H1 (cell line): ENCODE measurements around the gene PRKCA.

Experiments used
- BCL11A ChIP-seq, 2 experiments: IDR thresholded peaks; one replicate each; pipeline ENCODE4 v1.6.1; 2011; ENCODE audit warnings: low read depth in 2 of 2, low read length in 2 of 2, mild to moderate bottlenecking in 2 of 2
- CTCF ChIP-seq, 3 experiments: IDR thresholded peaks; 1 replicate in 2 of 3; 2 replicates in 1 of 3; pipeline versions ENCODE4 v1.5.1 to v1.6.1; 2011; ENCODE audit warnings: low read length in 3 of 3, mild to moderate bottlenecking in 3 of 3, inconsistent platforms in 2 of 3, low read depth in 1 of 3, moderate library complexity in 1 of 3; ENCODE audit not compliant: insufficient read depth in 1 of 3; ENCODE audit errors: control extremely low read depth in 1 of 3
- EZH2 ChIP-seq: fragments of 200-600 bp; sonication (generic); IDR thresholded peaks from 2 replicates; pipeline ENCODE4 v1.7.1; 2012; ENCODE audit warnings: low read depth, mild to moderate bottlenecking, moderate library complexity, low read length, inconsistent platforms; ENCODE audit not compliant: severe bottlenecking
- JUN ChIP-seq: IDR thresholded peaks from 2 replicates; pipeline ENCODE4 v1.6.1; 2011; ENCODE audit warnings: low read depth, mild to moderate bottlenecking, improper control_type of control experiment, low read length
- JUND ChIP-seq: IDR thresholded peaks from 2 replicates; pipeline ENCODE4 v1.6.1; 2011; ENCODE audit warnings: mild to moderate bottlenecking, improper control_type of control experiment, low read length
- KDM5A ChIP-seq: fragments of 200-600 bp; IDR thresholded peaks from 2 replicates; pipeline ENCODE4 v1.7.1; 2012; ENCODE audit warnings: mild to moderate bottlenecking, low read length, inconsistent platforms, mixed read lengths
- POLR2A ChIP-seq, 2 experiments: IDR thresholded peaks; 1 replicate in 1 of 2; 2 replicates in 1 of 2; pipeline ENCODE4 v1.6.1; 2011; ENCODE audit warnings: low read depth in 2 of 2, low read length in 2 of 2, mild to moderate bottlenecking in 2 of 2; ENCODE audit errors: control extremely low read depth in 1 of 2
- POLR2AphosphoS5 ChIP-seq: IDR thresholded peaks from 2 replicates; pipeline ENCODE4 v1.6.1; 2011; ENCODE audit warnings: low read depth, low read length
- SAP30 ChIP-seq: fragments of 300-600 bp; sonication (generic); IDR thresholded peaks from 2 replicates; pipeline ENCODE4 v1.7.1; 2012; ENCODE audit warnings: low read length, moderate library complexity, mild to moderate bottlenecking, inconsistent platforms; ENCODE audit not compliant: insufficient read depth, insufficient replicate concordance
- SP1 ChIP-seq: IDR thresholded peaks from 2 replicates; pipeline ENCODE4 v1.6.1; 2011; ENCODE audit warnings: low read depth, low read length
- TBP ChIP-seq: IDR thresholded peaks from 2 replicates; pipeline ENCODE4 v1.6.1; 2011; ENCODE audit warnings: low read depth, low read length, improper control_type of control experiment
- ZNF274 ChIP-seq: IDR thresholded peaks from 2 replicates; pipeline ENCODE4 v1.7.0; 2012; ENCODE audit warnings: low read length, borderline replicate concordance; ENCODE audit errors: extremely low read depth

DNA sequence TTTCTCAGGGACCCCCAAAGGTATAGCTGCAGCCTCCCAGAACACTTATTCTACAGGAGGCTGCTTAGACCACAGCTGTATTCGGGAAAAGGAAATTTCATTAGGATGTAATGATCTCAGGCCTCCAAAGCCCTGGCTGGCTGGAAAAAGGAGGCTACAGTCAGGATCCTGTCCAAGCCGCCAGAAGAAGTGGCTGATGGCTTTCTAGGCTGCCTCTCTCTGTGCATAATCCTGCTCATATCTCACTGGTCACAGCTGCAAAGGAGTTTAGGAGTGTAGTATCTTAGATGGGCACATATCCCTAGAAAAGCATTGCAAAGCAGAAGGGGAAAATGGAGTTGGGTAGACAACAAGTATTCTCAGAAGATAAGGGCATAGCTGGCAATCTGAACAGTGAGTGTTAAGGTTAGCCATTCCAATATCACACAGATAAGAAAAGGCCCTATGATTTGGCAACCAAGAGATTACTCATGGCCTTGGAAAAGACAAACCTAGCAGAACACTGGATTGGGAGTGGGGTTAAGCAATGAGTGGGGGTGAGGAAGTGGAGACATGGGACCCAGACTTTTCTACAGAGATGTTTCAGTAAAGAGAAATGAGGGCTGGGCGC, 26.0 kb upstream of the PRKCA start:
- TF ChIP-seq POLR2A (IDR thresholded peaks at IDR 0.05; ENCODE audit: control extremely low read depth in 1 of 2, low read depth in 2 of 2, low read length in 2 of 2) (no peak), KDM5A (no peak), ZNF274 (no peak), EZH2 (no peak), CTCF (IDR thresholded peaks at IDR 0.05; ENCODE audit: control extremely low read depth in 1 of 3, insufficient read depth in 1 of 3, low read depth in 1 of 3, low read length in 3 of 3) (no peak), TBP (no peak), POLR2AphosphoS5 (no peak), SP1 (no peak), JUND (no peak), JUN (no peak), BCL11A (IDR thresholded peaks at IDR 0.05; ENCODE audit: low read depth in 2 of 2, low read length in 2 of 2) (no peak), SAP30 (no peak)
